GM18519 (cell line): ENCODE measurements around the gene ST6GALNAC6.

Experiments used
- ATAC-seq: cut with Tn5 transposase; IDR thresholded peaks from one replicate; pipeline ENCODE4 v1.9.1; 2021; ENCODE audit warnings: mild to moderate bottlenecking, moderate library complexity; ENCODE audit not compliant: unreplicated experiment, low FRiP score

Gene ST6GALNAC6, protein sequence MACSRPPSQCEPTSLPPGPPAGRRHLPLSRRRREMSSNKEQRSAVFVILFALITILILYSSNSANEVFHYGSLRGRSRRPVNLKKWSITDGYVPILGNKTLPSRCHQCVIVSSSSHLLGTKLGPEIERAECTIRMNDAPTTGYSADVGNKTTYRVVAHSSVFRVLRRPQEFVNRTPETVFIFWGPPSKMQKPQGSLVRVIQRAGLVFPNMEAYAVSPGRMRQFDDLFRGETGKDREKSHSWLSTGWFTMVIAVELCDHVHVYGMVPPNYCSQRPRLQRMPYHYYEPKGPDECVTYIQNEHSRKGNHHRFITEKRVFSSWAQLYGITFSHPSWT

DNA sequence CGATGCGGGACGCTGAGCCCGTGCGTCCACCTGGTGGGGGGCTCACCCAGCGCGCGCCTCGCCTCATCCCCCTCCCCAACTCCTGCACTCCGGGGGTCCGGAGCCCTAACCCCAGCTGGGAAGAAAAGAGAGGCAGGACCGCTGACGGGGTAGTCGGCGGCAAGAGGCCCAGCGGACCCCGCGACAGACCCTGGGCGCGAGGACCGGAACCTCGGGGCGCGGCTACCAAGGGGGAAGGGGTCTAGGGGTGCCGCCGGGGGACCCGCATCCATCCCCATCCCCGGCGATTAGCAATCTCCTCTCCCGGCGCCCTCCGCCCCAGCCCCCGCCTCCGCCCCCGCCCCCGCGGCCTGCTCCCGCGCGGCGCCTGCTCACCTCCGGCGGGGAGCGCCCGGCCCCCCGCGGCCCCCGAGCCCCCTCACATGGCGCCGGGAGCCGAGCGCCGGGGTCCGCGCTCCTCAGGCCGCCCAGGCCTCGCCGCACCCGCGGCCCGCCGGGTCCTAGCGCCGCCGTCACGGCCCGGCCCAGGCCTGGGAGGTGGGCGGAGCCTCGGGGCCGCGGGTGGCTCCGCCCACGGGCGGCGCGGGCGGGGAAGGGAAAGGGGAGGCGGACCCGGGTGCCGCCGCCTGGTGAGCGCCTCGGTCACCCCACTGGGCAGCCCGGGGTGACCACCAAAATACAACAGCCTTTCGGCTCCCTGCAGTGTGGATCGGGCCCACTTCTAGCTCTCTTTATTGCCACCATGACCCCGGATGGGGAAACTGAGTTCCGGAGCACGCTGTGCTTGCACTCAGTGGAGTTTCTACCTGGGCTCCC is at the start of gene ST6GALNAC6:
Gene ST6GALNAC6, minus strand, starts transcription at position 476 of the 816 bp plus-strand sequence. CDS start 1,622 bp downstream, outside the sequence.
- no peak for ATAC-seq

DNA sequence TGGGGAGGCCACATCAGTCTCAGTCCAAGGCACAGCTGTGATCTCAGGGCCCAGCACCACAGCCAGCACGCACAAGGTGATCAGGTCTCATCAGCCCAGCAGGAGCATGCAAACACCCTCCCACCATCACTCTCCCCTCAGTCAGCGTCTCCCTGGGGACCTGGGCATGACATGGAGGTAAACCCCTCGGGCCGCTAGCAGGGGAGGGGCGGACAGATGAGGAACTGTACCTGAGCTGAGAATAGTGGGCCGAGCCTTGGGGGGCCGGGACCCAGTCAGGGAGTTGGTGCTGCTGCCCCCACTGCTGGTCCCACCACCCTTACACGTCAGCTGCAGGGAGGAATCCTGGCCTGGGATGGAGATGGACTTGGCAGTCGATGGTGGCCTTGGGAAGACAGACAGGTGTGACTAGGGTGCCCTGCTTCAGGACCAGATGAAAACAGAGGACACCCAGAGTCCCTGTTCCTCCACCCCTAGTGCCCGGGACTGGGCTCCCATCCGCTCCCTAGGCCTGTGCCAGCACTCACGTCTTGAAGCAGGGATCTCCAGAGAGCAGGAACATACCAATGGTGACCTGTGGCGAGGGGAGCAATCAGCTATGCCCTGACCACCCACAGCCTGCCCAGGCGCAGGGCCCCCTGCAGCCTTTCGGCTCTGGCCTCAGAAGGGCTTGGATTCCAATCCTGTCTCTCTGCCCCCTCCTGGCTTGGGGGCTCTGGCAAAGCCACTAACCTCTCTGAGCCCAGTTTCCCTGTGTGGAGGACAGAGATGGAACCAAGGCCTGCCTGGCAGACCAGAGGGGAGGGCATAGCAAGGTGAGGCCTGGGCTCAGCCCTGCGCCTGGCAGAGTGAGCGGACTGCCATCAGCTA is 48.7 kb upstream of the ST6GALNAC6 start:
- ATAC-seq = no peak

DNA sequence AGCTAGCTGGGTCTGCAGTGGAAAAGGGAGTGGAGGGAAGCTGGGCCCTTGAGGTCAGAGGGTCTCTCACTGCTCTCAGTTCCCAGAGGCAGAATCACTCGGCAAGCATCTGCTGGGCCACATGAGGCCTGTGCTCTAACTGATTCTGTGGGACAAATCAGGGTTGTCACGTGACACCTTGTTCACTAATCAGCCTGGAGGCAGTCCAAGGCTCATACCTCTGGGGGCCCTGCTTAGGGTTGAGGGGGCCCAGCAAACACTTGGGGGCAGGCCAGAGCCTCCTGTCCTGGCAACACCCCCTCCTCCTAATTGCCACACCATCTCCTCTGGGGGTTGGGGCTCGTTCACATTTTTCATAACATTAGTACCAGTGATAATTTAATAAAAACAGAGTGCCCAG is 47.3 kb upstream of the ST6GALNAC6 start:
- ATAC-seq = no peak

DNA sequence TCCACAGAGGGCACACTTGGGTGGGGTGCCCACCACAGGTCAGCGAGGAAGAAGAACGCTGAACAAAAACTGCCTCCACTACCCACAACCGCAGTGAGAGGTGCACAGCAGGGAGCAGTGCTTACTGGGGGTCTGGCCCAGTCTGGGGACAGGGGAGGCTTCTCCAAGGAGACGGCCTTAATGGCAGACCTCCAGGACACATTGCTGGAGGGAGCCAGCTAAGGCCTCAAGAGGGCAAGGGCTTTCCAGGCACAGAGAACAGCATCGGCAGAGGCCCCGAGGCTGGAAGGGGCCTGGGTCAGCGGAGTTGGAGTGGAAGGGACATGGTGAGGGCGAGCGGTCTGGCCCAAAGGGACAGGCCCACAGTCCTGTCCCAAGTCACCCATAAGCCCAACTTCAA is 46.5 kb upstream of the ST6GALNAC6 start:
- no peak for ATAC-seq

DNA sequence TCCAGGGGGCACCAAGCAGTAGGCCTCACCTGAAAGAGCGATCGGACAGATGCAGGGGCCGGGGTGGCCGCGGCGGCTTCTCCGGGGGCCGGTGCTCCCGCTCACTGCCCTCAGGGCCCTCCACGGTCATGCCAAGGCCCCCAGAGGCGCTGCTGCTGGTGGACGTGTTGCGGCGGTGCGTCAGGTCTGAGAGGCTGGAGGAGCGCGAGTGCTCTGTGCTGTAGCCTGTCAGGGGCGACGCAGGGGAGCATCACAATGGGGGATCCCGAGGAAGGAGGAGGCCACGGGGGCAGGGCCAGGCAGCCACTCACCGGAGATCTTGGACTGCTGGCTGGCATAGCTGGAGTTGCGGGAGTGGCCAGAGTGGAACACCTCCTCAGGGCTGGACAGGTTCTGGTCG is 45.9 kb upstream of the ST6GALNAC6 start:
- no peak for ATAC-seq

DNA sequence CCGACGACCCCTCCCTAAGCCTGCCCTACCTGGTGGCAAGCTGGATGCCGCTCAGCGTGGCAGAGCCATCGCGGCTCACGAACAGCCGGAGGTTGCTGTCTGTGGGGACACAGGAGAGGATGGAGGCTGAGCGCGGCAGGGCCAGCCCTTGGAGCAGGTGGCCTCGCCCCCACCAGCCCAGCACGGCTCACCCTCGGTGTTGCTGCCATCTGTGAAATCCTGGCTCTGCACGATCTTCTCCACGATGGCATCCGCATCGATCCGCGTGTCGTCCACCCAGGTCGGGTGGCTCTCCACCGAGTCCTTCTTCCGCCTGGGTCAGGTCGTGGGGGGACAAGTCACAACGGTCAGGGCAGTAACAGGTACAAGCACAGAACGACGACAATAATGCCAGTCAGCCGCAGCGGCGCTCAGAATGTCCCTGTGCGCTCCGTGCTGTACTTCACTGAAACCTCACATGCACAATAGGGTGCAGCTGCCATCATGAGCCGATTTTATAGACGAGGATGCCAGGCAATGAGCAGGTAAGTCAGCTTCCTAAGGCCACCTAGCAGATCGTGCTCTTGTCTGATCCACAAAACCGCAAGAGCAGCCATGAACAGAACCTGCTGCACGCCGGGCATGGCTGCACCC is 45.3 kb upstream of the ST6GALNAC6 start:
- no peak for ATAC-seq

DNA sequence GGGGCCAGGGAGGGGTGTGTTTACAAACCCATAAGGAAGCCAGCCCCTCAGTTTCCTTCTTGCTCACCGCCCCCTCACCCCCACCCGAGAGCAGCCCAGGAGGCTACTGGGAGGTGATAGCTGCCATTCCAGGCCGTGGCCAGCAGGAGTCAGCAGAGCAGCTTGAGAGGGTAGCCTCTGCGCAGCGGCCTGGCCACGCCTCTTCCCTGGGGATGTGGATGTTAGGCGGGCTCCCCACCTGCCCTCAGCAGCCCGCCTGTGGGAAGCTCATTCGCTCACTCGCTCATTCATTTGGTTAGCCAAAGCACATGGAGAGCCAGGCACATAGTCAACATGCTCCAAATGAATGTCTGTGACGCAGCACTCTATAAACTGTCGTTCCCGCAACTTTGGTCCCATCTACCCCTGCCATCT is 44.3 kb upstream of the ST6GALNAC6 start:
- peak; percentile 41 for ATAC-seq

DNA sequence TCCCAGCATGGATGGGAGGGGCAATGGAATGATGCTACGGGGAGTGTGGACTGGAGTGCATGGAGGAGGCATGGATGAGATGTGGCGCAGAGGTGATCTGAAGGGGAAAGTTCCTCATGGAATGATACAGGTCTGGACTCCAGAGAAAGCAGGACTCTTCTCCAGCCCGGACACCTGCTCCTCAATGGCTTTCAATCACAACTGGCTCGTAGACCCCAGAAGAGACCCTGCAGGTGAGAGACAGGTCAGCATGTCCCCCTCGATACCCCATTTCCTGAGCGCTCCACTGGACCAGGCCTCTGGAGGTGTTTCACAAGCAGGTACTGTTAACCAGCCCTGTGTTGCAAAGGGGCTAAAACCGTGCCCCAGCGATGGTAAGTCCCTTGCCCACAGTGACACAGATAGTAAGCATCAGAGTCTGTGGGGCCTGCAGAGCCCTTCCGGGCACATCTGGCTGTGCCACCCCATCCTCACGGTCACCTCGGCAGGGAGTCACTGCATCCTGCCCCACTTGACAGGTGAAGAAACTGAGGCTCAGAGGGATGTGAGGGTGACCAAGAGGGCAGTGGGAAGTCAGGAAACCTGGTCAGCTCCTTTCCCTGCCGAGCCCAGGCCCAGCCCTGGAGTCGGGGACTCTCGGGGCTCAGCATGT is 43.7 kb upstream of the ST6GALNAC6 start:
- ATAC-seq = no peak

DNA sequence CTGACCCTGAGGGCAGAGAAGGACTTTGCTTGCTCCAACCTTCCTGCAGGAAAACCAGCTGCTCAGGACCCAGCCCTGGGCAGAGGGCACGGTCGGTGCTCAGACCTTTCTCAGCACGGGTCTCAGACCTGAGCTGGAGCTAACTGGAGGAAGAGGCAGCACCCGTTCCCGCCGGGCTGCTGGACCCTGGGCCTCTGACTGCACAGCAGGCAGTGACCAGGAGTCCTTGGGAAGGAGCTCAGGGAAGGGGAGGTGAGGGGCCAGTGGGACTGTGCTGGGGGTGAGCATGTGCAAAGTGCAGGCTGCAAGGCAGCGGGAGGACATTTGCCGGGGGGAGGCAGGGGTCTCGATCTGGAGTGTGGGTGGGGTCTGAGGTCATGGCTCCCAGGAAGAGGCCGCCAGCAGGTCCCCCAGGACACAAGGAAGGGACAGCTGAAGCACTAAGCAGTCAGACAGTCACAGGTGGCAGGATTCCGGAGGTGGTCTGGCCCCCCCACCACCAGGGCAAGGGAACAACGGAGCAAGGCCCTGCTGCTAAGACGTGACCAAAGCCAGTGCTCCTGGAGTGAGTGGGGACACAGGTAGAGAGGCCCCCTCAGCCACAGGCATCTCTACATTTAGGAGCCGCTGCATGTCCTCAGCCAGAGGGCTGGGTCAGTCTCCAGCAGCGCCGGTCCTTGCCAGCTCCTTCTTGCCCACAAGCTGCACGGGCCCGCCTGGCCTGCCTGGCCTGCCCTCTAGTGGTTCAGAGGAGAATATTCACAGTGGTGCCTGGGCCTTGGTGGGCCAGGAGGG is 43.0 kb upstream of the ST6GALNAC6 start:
- ATAC-seq = no peak

DNA sequence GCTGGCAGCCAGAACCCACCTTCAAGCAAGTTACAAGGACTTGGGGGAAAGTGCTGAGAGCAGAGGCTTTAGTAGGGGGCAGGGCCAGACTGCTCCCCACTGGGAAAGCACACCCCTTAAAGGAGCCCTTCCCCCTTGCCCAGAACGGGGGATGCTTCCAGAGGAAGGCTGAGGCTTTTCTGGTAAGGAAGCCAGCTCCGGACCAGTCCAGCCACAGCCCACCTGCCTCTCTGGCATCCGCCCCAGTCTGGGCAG is 42.5 kb upstream of the ST6GALNAC6 start:
- ATAC-seq = no peak

DNA sequence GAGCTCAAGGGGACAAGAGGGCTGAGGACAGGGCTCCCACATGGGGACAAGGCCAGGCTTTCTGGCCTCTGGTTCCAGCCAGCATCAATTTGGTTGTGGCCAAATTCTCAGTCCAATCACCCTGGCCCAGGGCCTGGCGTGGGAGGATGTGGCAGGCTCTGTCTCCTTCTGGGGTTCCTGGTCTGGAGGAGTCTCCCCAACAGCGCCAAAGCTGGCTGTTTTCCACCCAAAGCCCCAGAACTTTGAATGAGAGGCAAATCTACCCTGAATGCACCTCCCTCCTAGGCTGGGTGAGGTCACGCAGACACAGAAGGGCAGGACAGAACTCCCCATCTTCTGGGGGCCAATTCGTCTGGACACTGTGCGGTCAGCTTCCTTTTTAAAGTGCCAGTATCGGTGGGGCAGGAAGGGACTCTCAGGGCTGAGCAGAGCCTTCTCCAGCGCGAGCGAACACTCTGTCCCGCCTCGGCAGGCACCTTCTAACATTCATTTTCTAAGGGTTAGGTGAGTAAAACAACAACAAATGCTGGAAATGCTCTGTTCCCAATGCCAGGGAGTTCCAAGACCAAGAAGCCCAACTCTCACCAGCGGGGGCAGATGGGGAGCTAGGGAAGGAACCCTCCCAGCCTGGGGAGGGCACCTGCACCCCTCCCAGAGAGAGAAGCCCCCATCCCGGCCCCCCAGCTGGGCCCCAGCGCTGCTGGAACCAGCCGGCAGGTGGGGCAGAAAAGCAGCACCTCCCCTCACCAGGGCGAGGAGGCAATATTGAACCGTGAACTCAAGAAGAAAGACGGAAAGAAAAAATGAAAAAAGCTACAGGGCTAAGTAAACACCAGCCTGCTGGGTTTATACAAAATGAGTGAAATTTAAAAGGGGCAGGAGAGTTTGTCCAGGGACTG is 41.9 kb upstream of the ST6GALNAC6 start:
- no peak for ATAC-seq

DNA sequence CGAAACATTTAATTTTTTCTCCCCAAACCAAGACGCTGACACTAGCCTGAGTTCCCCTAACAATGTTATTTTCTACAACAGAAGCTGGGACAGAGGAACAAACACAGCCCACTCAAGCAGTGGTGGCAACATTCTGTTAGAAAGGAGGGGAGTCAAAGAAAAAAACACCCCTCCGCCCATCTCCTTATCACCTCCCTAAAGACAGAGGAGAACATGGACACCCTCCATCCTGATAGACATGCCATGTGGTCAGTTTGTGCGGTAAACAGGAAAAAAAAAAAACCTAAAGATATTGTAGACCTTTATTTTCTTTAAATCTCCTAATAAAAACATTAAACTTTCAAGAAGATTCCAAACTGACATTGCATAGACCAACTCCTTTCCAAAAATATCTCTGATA is 41.2 kb upstream of the ST6GALNAC6 start:
- no peak for ATAC-seq

DNA sequence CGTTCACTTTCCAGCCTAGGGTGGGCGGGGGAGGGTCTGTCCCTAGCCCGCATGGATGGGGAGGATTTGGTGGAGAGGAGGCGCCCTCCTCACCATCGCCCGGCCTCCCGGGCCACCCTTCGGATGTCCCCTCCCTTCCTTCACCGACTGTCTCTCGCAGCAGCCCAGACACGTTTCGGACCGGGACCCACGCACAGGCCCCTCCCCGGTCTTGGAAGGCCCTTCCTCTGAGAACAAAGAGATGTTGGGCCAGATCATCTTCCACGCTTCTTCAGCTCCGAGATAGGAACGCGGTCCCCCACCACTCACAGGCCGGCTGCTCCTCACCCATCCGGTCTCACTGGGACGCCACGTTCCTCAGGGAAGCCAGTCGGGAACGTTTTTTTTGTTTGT is 38.9 kb upstream of the ST6GALNAC6 start:
- no peak for ATAC-seq

DNA sequence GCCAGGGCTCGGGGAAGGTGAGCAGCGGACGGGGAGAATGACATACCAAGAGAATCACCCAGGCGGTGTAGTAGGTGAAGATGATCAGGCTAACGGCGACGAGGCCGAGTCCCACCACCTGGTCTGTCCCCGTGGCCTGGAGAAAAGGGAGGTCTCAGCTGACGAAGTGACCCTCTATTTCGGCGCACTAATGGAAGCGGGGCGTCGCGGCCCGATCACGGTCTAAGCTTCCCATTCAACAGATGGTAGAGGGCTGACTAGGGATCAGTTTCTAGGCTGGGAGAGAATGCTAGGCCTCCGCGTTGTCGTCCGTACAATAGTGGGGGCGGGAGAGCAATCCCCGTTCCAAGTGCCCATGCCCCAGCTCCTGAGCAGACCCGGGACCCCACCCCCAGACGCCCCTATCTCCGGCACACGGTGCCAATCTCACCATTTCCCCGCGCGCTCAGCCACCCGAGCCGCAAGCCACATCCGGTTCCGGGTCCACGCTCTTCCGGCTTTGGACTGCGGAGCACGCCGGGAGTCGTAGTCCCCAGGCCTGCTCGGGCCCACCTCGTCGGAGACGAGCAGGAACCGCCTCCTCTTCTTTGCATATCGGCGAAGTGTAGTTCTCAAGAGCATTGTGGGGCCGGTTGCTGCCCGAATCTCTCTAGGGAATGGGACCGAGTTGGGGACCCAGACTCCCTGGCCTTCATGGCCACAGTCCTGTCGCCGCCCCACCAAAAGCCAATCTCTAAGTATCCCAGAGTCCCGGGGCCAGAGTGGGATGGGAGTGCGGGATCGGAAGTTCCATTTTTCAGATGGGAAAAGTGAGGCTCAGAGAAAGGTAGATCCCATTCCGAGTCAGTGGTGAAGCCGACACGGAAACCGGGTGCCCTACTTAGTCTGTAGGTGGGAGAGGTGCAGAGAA is 38.2 kb upstream of the ST6GALNAC6 start, which contains the start of gene DPM2:
Gene DPM2, minus strand, starts transcription at position 467 of the 910 bp plus-strand sequence. Its CDS starts 34 bp downstream, at position 433.
- ATAC-seq = peak; percentile 74

DNA sequence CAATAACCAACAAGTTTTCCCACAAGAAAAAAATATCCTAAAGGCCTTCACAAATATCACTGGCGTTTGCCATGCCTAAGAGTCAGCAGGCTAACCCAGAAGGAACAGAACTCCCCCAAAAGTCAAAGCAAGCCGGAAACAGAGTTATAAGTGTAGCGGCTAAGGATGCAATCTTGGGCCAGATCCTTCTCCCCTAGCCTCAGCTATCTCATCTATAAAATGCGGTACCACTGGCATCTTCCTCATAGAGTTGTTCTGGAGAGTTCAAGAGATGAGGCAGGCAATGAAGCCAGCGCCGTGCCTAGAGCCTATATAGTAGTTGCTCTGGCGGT is 37.6 kb upstream of the ST6GALNAC6 start:
- ATAC-seq = no peak

DNA sequence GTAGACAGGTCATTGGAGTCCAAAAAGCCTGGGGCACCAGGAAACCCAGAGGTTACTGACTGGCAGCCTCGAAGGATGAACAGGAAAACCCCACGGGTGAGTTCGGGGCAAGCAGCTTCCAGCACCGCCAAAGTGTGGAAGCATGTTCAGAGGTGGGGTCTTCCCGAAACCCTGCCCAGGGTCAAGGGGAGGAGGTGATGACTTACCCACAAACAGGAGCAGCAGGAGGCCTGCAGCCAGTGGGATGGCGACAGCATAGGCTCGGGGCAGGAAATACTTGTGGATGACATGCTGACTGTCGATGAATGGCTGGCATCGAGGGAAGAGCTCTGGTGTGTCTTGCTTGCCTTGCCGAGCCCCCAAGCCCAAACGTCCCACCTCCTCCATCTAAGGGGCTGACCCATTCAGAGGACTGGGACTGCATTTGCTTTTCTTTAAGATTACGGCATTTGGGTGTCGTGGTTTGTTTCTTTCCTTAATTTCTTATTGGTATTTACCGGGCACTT is 37.0 kb upstream of the ST6GALNAC6 start:
- ATAC-seq = no peak

DNA sequence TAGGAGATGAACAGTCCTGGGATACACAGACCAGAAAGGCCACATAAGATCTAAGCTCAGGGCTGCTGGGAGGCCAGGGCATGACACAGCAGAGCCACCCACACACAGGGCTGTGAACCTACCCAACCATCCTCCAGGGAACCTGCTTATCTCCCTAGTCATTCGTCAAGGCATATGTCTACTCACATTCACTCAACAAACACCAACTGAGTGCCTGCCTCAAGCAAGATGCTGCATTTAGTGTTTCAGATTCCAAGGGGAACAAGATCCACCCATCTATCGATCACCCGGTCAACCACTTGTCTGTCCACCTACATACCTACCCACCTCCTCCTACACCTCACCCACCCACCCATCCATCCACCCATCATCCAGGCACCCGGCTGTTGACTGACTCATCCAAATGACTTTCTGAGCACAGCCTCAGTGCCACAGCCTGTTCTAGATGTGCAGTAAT is 36.4 kb upstream of the ST6GALNAC6 start:
- no peak for ATAC-seq
